ENCODE results near the gene IPO11.

DNA sequence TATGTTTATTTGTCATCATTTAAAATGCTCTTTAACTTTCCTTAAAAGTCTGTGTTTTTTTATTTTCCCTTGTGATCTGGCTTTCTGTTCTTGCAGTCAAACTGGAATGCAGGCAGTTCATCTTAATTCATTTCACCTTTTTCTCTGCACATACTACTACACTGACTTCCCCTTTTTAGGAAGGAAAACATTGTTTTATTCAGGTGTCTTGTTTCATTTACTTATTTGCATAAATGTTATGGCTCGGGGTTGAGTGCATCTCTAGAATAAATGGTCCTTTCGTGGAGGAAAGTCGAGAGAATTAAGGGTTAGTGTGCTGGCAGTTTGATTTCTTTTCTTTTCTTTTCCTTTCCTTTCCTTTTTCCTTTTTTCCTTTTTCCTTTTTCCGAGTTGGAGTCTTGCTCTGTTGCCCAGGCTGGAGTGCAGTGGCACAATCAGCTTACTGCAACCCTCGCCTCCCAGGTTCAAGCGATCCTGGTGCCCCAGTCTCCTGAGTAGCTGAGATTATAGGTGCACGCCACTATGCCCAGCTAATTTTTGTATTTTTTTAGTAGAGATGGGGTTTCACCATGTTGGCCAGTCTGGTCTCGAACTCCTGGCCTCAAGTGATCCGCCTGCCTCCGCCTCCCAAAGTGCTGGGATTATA lies 90.0 kb downstream of the IPO11 start:
- TF ChIP-seq, protein P1, sequence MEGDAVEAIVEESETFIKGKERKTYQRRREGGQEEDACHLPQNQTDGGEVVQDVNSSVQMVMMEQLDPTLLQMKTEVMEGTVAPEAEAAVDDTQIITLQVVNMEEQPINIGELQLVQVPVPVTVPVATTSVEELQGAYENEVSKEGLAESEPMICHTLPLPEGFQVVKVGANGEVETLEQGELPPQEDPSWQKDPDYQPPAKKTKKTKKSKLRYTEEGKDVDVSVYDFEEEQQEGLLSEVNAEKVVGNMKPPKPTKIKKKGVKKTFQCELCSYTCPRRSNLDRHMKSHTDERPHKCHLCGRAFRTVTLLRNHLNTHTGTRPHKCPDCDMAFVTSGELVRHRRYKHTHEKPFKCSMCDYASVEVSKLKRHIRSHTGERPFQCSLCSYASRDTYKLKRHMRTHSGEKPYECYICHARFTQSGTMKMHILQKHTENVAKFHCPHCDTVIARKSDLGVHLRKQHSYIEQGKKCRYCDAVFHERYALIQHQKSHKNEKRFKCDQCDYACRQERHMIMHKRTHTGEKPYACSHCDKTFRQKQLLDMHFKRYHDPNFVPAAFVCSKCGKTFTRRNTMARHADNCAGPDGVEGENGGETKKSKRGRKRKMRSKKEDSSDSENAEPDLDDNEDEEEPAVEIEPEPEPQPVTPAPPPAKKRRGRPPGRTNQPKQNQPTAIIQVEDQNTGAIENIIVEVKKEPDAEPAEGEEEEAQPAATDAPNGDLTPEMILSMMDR (conservative IDR thresholded peaks at IDR 0.05; ENCODE audit: low read depth, low read length), result no peak
- TF ChIP-seq EZH2 (IDR thresholded peaks at IDR 0.05; ENCODE audit: borderline replicate concordance, low read depth, low read length, poor library complexity, severe bottlenecking), result no peak

Data from A673 (cell line).